K562 (cell line): Measurements from ENCODE around the gene KMT2C. TPM values are rescaled to one million over a fixed set of nuclear protein-coding genes. Genes with fewer than 3 reads are reported as not detected.

ENCODE experiments used
- ATAC-seq: fragments of 200-7000 bp; cut with Tn5 transposase; 3 replicates; pipeline ENCODE4 v1.9.1; 2020; ENCODE audit warnings: moderate library complexity
- BruUV-seq: library from RNA; stranded (reverse); fragments of 400-500 nt; replicated peaks from 2 replicates; lab custom pipeline; 2021; lab: Mats Ljungman, UMichigan
- CTCF ChIA-PET: fragments of 300-600 bp; formaldehyde crosslinking; extraction: SDS; loops from one replicate; lab custom pipeline; 2021; ENCODE audit warnings: low intra/inter-chr PET ratio; lab: Yijun Ruan, JAX
- POLR2A ChIA-PET: fragments of 300-600, 350-650 bp; sonication (Branson Sonifier 250); formaldehyde crosslinking; extraction: SDS; loops from one replicate; lab custom pipeline; 2021; ENCODE audit warnings: antibody characterized with exemption, inconsistent platforms; lab: Yijun Ruan, JAX
- DNase-seq, 4 experiments: peaks; one replicate each; pipeline versions ENCODE4 v3.0.0 to v3.0.0-alpha.2; 2011 to 2018; ENCODE audit warnings: low spot score in 3 of 4, mixed read lengths in 3 of 4; ENCODE audit errors: extremely low read depth in 1 of 4
- FAIRE-seq: peaks from 2 replicates; lab custom pipeline; 2011; peaks lifted over from hg19 to GRCh38; lab: Jason Lieb, UNC
- H2AFZ ChIP-seq: 2 replicates; pipeline ENCODE4 v1.6.0; 2011; ENCODE audit warnings: low read depth, low read length, control low read depth, inconsistent platforms
- H3K27ac ChIP-seq: fragments of 200-600 bp; 3 replicates; pipeline ENCODE4 v1.8.0; 2011; ENCODE audit warnings: low read depth, mild to moderate bottlenecking, control low read depth, inconsistent platforms, low read length, moderate library complexity, mixed read lengths; ENCODE audit errors: extremely low read depth
- H3K27me3 ChIP-seq, 2 experiments: fragments of 300-600 bp in 1 of 2; 2 replicates in 1 of 2; 3 replicates in 1 of 2; pipeline versions ENCODE4 v1.6.0 to v1.8.0; 2011; ENCODE audit warnings: inconsistent platforms in 2 of 2, low read length in 2 of 2, mild to moderate bottlenecking in 1 of 2, mixed read lengths in 1 of 2, moderate library complexity in 1 of 2; ENCODE audit not compliant: control insufficient read depth in 2 of 2, insufficient read depth in 2 of 2
- H3K36me3 ChIP-seq: fragments of 300-600 bp; 3 replicates; pipeline ENCODE4 v1.8.0; 2011; ENCODE audit warnings: mild to moderate bottlenecking, low read length, inconsistent platforms; ENCODE audit not compliant: control insufficient read depth, insufficient read depth
- H3K4me1 ChIP-seq, 2 experiments: fragments of 200-600 bp in 1 of 2; replicated peaks in 1 of 2; 2 replicates in 1 of 2; 3 replicates in 1 of 2; pipeline versions ENCODE4 v1.5.1 to v1.8.0; 2011; ENCODE audit warnings: inconsistent platforms in 2 of 2, low read length in 2 of 2, mild to moderate bottlenecking in 1 of 2, mixed read lengths in 1 of 2, moderate library complexity in 1 of 2; ENCODE audit not compliant: control insufficient read depth in 2 of 2, insufficient read depth in 2 of 2
- H3K4me2 ChIP-seq: 2 replicates; pipeline ENCODE4 v1.6.1; 2011; ENCODE audit warnings: low read length, control low read depth, inconsistent platforms, mixed read lengths; ENCODE audit not compliant: insufficient read depth
- H3K4me3 ChIP-seq: fragments of 200-600 bp; sonication (generic), shearing (Covaris generic); 2 replicates; pipeline ENCODE4 v1.5.1; 2016; ENCODE audit warnings: control low read depth, inconsistent platforms
- H3K79me2 ChIP-seq: fragments of 200-600 bp; 3 replicates; pipeline ENCODE4 v1.8.0; 2011; ENCODE audit warnings: low read length, inconsistent platforms; ENCODE audit not compliant: control insufficient read depth, insufficient read depth
- H3K9ac ChIP-seq, 2 experiments: 2 replicates each; pipeline versions ENCODE4 v1.6.0 to v1.6.1; 2011; ENCODE audit warnings: low read depth in 2 of 2, low read length in 2 of 2, control low read depth in 1 of 2, inconsistent platforms in 1 of 2, mild to moderate bottlenecking in 1 of 2, mixed read lengths in 1 of 2; ENCODE audit not compliant: insufficient read depth in 1 of 2
- H3K9me1 ChIP-seq: one replicate; pipeline ENCODE4 v1.6.0; 2011; ENCODE audit warnings: inconsistent platforms, mild to moderate bottlenecking, low read length, moderate library complexity; ENCODE audit not compliant: control insufficient read depth, insufficient read depth
- H3K9me3 ChIP-seq: replicated peaks from 2 replicates; pipeline ENCODE4 v1.5.1; 2011; ENCODE audit warnings: low read depth, low read length, inconsistent platforms; ENCODE audit not compliant: control insufficient read depth, insufficient read depth
- H4K20me1 ChIP-seq: replicated peaks from 2 replicates; pipeline ENCODE4 v1.6.1; 2011; ENCODE audit warnings: low read length, inconsistent platforms, mixed read lengths; ENCODE audit not compliant: control insufficient read depth, insufficient read depth
- GMEB1 ChIP-seq: fragments of 250-450 bp; sonication (Bioruptor Pico); IDR thresholded peaks from 2 replicates; pipeline ENCODE4 v1.4.0; 2020; ENCODE audit warnings: mild to moderate bottlenecking
- POLR2G ChIP-seq: fragments of 200-400 bp; formaldehyde crosslinking; IDR thresholded peaks from 2 replicates; pipeline ENCODE4 v1.6.1; 2017; ENCODE audit warnings: low read depth, mild to moderate bottlenecking, antibody characterized with exemption, low read length, moderate library complexity
- RBM22 ChIP-seq: fragments of 200-400 bp; formaldehyde crosslinking; IDR thresholded peaks from 2 replicates; pipeline ENCODE4 v1.6.1; 2018; ENCODE audit warnings: low read length, low read depth; ENCODE audit not compliant: poor library complexity, severe bottlenecking
- ZNF277 ChIP-seq: fragments of 250-450 bp; sonication (Bioruptor Pico); IDR thresholded peaks from 2 replicates; pipeline ENCODE4 v1.8.0; 2022; ENCODE audit warnings: inconsistent platforms, mild to moderate bottlenecking, moderate library complexity, borderline replicate concordance
- ZNF655 ChIP-seq: fragments of 250-450 bp; sonication (Bioruptor Pico); IDR thresholded peaks from 2 replicates; pipeline ENCODE4 v1.5.0; 2021
- WGBS: fragments of 100-300 bp; shearing (Covaris generic); methylation state at CpG from one replicate; pipeline ENCODE4 v1.1.6; 2016; ENCODE audit warnings: low coverage, mixed read lengths; ENCODE audit not compliant: insufficient coverage; ENCODE audit errors: missing lambda C conversion rate; 5-methylcytosine and 5-hydroxymethylcytosine counted together
- in situ Hi-C: fragments of 300-500 bp; cut with MboI; formaldehyde crosslinking; loops from 4 replicates; pipeline ENCODE4 v1.15.0; 2018; ENCODE audit warnings: inconsistent platforms, mixed read lengths
- intact Hi-C: fragments of 100-400 bp; cut with micrococcal nuclease; formaldehyde crosslinking; loops from 2 replicates; pipeline ENCODE4 v1.14.2; 2022
- polyA plus RNA-seq, 8 experiments: library from polyadenylated mRNA; depleted of rRNA in 4 of 8; stranded (reverse) in 5 of 8; unstranded in 3 of 8; fragments of >200 nt; fragmentation: Nextera tagmentation in 2 of 8; fragmentation: Illumina TruSeq in 1 of 8; extraction: Ambion mirVana in 2 of 8; extraction: Trizol in 1 of 8; gene quantifications; 2 replicates each; pipeline versions ENCODE4 v1.2.1 to v1.2.3, GENCODE V29; 2011 to 2014; ENCODE audit warnings: inconsistent platforms in 1 of 8, missing spikeins in 1 of 8
- total RNA-seq, 7 experiments: library from RNA; depleted of rRNA in 6 of 7; stranded (reverse); fragments of >200 nt in 6 of 7; fragmentation: Illumina TruSeq in 2 of 7; extraction: Trizol in 2 of 7; gene quantifications; 2 replicates each; pipeline versions ENCODE4 v1.2.1 to v1.2.3, GENCODE V29; 2011 to 2021; ENCODE audit warnings: low replicate concordance in 1 of 7

The KMT2C gene
- total and polyA plus RNA-seq, 9 of the 15 experiments (the other 6 are each of a cell fraction or from before 2014, with no cell fraction given), result 4.9 to 67.8 (median 27.1) TPM

GRCh38 chr7:152126741-152127140, 309.1 kb downstream of the KMT2C start:
- CTCF ChIA-PET, result no interaction called here
- Histone ChIP-seq H3K4me1 (0 out of 5 replicates have a peak, but pooled peaks cover 0 to 3% of the 10 kb centered on the region in 2 experiments), H3K9me1 (no peaks in the 10 kb centered on the region), H3K4me3 (no peak overlapping the region), H3K27ac (no peak overlapping the region), H3K9me3 (peaks cover 5% of the 10 kb centered on the region), H2AFZ (no peak overlapping the region), H3K4me2 (no peak overlapping the region), H3K9ac (no peak overlapping the region), H4K20me1 (no peaks in the 10 kb centered on the region), H3K27me3 (no peaks in the 10 kb centered on the region), H3K36me3 (peaks cover 88% of the 10 kb centered on the region), H3K79me2 (no peaks in the 10 kb centered on the region; the same call in 2 of the 3 replicates)
- DNase-seq (no peak), ATAC-seq (no peak), FAIRE-seq (no peak)
- POLR2A ChIA-PET, result interaction anchor here (2.3 to 2.4 kb wide), 2 partner anchors 8 to 9 kb away, joined by 7 to 9 read pairs; no protein-coding TSS in a partner anchor
- intact Hi-C loops (no loop called here), in situ Hi-C loops (no loop called here)
- TF ChIP-seq RBM22 (peak; percentile 25), POLR2G (0 out of 2 replicates have a peak, but pooled peaks have one; percentile 27), GMEB1 (CRISPR knock-in tag) (no peak)
- 96% methylated on average over 7 of the region's 7 CpGs for WGBS
- no TSS peak for BruUV-seq

GRCh38 chr7:152122540-152122939, 313.3 kb downstream of the KMT2C start:
- intact Hi-C loops, result no loop called here
- peaks cover 91% of the 10 kb centered on the region for H3K36me3 ChIP-seq
- no peak for FAIRE-seq

More at GRCh38 chr7:152122540-152122939, 313.3 kb downstream of the KMT2C start:
- Histone ChIP-seq H3K4me1 (no peaks in the 10 kb centered on the region), H3K4me2 (no peak overlapping the region), H3K27ac (no peak overlapping the region), H2AFZ (no peak overlapping the region), H3K4me3 (no peak overlapping the region)
- ATAC-seq, result no peak
- TF ChIP-seq ZNF655 (CRISPR knock-in tag) (0 out of 2 replicates have a peak, but pooled peaks have one; percentile 37), ZNF277 (CRISPR knock-in tag) (no peak)
- TF ChIP-seq, all 486 proteins: peak for 1
- WGBS, result 95% methylated on average over 1 of the region's 1 CpG
- Histone ChIP-seq H3K9me3 (peaks cover 5% of the 10 kb centered on the region), H3K27me3 (no peaks in the 10 kb centered on the region; a peak in 1 of 5 replicates), H3K79me2 (no peaks in the 10 kb centered on the region; the same call in 2 of the 3 replicates), H3K9me1 (no peaks in the 10 kb centered on the region), H3K9ac (no peak overlapping the region), H4K20me1 (no peaks in the 10 kb centered on the region)
- no peak for DNase-seq
- in situ Hi-C loops, result no loop called here
- no TSS peak for BruUV-seq
- ChIA-PET CTCF (no interaction called here), POLR2A (no interaction called here)
